ENCODE measurements around the gene PIM1.
"Not testable (repeated sequence)": the region's sequence is repeated elsewhere in the genome, so short reads cannot be mapped to it uniquely, and the experiment has no call there.

The PIM1 gene

GRCh38 chr6:37190159-37190535, 20.2 kb downstream of the PIM1 start:
- no peak for DNase-seq (ENCODE audit: low spot score)

DNA sequence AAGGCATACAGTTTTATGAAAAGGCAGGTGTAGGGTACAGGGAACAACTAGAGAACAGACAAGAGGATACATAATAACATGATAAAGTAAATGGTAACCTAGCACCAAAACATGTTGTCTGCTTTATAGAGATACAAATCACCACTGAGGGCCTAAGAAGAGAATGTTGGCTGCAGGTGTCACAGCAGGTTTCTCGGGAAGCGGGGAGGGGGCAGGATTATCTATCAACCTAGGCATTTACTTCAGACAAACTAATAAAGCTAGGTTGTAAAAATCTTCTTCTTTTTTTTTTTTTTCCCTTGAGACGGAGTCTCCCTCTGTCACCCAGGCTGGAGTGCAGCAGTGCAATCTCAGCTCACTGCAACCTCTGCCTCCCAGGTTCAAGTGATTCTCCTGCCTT, 22.7 kb downstream of the PIM1 start:
- DNase-seq (ENCODE audit: low spot score), result no peak

DNA sequence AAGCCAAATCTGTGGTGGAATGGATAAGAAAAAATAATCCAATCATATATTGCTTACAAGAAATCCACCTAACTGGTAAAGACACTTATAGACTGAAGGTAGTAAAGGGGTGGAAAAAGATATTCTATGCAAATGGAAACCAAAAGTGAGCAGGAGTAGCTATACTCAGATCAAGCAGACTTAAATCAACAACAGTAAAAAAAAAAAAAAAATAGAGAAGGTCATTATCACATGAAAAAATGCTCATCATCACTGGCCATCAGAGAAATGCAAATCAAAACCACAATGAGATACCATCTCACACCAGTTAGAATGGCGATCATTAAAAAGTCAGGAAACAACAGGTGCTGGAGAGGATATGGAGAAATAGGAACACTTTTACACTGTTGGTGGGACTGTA, 24.9 kb downstream of the PIM1 start:
- DNase-seq (ENCODE audit: low spot score), result not testable (repeated sequence)

GRCh38 chr6:37196451-37196850, 26.5 kb downstream of the PIM1 start:
- DNase-seq (ENCODE audit: low spot score), result not testable (repeated sequence)

- no peak for DNase-seq (ENCODE audit: low spot score)
Measured at GRCh38 chr6:37200085-37200484, 30.1 kb downstream of the PIM1 start.

DNA sequence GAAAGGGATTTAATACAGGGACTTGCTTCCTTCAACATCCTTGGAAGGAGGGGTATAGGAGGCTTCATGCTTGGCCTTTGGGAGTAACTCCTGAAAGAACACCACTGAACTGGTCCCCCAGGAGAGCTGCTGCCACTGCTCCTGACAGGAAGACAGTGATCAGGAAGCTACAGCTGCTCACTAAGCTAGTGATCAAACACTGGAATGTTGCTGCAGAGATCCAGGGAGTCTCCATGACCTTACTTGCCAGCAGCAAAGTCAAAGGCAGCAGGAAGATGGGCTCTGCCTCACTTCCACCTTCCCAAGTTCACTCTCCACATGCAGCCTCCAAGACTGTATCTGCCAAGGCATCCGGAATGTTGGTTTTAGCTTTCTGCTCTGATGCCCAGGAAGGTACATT, 31.8 kb downstream of the PIM1 start:
- DNase-seq (ENCODE audit: low spot score), result no peak

DNA sequence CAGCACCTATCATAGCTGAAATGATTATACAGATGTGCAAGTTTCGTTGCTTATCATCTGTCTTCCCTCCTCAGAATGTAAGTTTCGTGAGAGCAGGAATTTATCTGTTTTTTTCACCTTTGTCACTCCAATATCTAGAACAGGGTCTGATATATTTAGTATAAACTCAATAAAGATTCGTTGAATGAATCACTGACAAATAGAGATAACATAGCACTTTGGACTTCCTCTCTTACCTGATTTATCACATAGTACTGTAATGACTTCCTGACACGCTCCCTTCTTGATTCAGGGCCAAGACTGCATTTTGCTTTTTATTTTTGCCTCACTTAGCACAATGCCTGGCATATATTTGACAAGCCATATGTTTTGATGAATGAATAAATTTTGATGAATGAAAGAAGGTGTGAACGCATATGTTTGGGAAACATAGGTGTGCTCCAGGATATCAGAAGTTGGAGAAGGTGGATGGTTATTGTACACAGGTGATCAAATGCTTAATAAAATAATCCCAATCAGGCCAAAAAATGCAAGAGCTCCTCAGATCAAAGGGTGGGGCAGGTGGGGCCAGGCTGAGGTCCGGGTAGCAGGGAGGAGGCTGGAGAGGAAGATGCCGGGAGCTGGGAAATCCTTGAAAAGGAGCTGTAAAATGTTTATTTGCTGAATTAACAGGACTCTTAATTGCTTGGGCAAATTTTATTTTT, 33.0 kb downstream of the PIM1 start:
- no peak for DNase-seq (ENCODE audit: low spot score)

DNA sequence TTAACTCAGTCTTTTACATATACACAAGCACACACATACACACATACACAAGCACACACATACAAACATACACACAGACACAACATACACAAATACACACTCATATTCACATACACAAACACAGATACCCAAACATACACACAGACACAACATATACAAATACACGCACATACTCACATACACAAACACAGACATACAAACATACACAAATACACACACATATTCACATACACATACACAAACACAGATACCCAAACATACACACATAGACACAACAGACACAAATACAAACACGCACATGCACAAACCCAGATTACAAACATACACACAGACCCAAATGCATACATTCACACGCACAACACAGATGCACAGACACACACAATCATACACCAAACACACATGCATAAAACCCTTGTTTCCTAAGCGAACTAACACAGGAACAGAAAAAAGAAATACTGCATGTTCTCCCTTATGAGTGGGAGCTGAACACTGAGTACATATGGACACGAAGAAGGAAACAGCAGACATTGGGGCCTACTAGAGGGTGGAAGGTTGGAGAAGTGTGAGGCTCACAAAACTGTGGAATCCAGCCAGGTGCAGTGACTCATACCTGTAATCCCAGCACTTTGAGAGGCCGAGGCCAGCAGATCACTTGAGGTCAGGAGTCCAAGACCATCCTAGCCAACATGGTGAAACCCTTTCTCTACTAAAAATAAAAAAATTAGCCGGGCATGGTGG, 34.2 kb downstream of the PIM1 start:
- no peak for DNase-seq (ENCODE audit: low spot score)

GRCh38 chr6:37205175-37205996, 35.4 kb downstream of the PIM1 start:
- DNase-seq (ENCODE audit: low spot score), result no peak

GRCh38 chr6:37205997-37206340, 36.0 kb downstream of the PIM1 start:
- no peak for DNase-seq (ENCODE audit: low spot score)

DNA sequence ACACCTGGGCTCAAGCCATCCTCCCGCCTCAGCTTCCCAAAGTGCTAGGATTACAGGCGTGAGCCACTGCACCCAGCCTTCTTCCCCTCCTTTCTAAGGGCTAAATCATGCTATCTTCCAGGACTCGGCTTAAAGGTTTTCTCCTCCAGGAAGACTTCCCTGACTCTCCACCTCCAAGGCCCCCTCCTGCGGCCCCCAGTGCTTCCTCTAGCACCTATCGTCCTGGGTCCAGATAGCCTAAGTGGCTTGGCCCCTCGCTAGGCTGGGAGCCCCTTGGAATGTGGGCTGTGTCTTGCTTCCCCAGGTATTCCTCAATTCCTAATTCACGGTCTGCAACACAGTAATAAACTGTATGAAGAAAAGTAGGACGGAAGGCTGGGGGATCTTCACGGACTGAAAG, 36.7 kb downstream of the PIM1 start:
- DNase-seq (ENCODE audit: low spot score), result no peak

GRCh38 chr6:37207903-37208456, 38.0 kb downstream of the PIM1 start:
- peak; percentile 76 for DNase-seq (ENCODE audit: low spot score)

DNA sequence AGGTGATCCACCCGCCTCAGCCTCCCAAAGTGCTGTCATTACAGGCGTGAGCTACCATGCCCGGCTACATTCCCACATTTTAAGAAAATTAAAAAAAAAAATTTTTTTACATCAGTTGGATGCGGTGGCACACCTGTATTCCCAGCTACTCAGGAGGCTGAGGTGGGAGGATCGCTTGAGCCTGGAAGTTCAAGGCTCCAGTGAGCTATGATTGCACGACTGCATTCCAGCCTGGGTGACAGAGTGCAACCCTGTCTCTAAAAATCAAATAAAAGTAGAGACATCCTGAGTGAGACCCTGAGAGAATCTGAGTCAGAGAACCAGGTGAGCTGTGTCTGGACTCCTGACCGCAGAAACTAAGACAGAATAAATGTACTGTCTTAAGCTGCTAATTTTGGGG, 38.8 kb downstream of the PIM1 start:
- no peak for DNase-seq (ENCODE audit: low spot score)

DNA sequence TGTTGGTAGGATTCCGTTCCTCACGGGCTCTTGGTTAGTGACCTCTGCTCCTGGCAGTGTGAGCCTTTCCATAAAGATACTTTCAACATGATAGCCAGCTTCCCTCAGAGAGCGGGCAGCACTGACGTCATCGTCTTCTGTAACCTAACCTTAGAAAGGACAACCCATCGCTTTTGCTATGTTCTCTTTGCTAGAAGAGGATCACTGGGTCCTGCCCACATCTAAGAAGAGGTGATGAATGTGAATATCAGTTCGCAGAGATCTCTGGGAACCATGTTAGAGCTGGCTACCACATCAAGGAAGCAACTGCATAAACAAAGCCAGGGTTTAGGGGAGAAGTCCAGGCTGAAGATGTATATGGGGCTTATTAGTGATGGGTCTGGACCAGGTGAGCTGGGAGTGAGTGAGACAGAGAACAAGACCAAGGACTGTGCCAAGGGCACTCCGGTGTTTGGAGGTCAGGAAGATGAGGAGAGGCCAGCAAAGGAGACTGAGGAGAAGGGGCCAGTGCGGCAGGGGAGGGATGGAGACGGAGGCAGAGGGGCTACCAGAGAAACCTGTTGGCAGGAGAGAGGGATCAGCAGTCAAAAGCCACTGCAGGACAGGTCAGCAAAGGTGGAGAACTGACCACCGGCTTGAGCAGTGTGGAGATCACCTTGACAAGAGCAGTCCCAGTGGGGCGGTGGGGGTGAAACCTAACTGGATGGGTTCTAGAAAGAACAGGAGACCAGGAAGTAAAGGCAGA, 39.7 kb downstream of the PIM1 start:
- DNase-seq (ENCODE audit: low spot score), result no peak

- peak; percentile 86 for DNase-seq (ENCODE audit: low spot score)
Measured at GRCh38 chr6:37210313-37210968, 40.5 kb downstream of the PIM1 start.

DNA sequence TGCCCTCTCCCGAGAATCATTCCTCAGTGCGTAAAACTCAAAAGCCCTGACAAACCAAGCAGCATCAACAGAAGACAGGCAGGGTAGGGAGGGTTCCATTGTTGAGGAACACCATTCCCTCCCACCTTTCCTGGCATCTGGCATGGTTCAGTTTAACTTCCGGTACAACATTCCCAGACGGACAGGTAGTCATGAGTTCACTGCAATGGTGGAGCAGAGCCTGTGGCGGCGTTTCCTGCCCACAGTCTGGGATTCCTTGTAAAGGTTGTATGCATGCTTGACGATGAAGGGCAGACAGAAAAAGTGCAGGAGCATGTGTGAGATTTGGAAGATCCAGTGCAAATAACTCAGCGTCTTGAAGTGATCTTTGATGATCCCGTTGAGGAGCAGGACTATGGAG, 42.3 kb downstream of the PIM1 start:
- DNase-seq (ENCODE audit: low spot score), result no peak

- no peak for DNase-seq (ENCODE audit: low spot score)
Measured at GRCh38 chr6:37218061-37218460, 48.1 kb downstream of the PIM1 start.

- no peak for DNase-seq (ENCODE audit: low spot score)
Measured at GRCh38 chr6:37218511-37218910, 48.6 kb downstream of the PIM1 start.

DNA sequence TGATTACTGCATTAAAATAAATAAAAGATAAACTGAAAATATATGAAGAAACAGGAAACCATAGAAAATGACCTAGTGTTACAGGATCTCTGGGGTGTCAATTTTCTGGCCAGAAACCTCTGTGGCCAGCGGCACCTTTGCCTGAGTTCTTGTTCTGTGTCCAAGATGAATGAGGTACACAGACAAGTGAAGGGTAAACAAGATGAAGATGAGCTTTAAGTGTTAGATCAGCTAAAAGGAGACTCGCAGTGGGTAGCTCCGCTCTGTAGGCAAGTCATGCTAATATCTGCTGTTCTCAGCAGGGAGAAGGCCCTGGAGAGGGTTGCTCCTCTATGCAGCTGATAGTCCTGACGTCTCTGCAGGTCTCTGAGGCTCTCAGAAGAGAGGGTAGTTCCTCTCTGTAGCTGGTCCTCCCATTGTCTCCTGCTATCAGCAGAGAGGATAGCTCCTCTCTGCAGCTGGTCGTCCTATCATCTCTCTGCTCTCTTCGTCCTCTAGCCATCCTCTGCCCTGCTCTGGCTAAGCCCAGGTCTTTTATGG, 51.7 kb downstream of the PIM1 start:
- no peak for DNase-seq (ENCODE audit: low spot score)

DNA sequence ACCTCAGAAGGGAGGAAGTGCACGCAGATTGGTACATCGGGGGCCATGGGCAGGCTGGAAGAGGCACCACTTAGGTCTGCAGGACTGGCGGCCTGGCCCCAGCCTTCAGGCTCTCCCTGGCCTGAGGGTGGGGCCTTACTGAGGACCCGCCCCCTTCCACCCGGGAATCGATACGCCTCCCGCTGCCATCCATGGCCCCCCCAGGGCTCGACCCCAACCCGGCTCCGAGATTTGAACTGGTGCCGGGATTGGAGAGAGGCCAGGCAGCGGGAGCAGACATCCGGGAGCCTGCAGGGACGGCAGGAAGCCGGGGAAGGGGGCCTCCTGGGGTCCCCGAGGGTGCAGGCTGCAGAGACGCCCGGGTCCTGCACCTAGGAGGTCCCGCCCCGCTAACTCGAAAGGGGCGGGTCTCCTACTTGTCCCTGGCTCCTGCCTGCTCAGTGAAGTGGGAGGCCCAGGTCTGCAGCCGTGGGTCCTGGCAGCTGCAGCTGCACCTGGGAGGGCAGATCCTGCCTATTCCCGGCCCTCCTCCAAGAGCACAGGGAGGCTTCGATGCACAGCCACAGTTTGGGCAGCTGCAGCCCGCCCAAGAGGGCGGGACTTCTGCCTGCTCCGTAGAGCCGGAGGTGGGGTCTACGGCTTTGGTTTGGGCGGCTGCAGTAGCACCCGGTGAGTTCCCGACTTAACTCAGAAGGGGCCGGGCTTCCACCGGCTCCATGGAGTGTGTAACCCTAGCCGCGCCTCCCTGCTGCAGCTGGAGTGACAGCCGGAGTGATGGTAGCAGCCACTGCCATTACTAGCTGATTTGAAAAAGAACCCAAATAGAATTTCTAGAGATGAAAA, 52.4 kb downstream of the PIM1 start:
- peak; percentile 32 for DNase-seq (ENCODE audit: low spot score)

Data from pons (tissue), 1 donor.